Measurements from ENCODE around the gene ZPR1.

Gene ZPR1

GRCh38 chr11:116787786-116788486 lies at the start of gene ZPR1:
Gene ZPR1, minus strand, starts transcription at chr11:116788023. Its CDS starts 33 bp downstream, at chr11:116787990.
- no peak within 1 kb of the TSS; the same call in 1 of the 2 replicates for H3K27ac ChIP-seq (ENCODE audit: extremely low read depth, low read depth, low read length)
- no peaks in the 10 kb centered on the region for H3K4me1 ChIP-seq (ENCODE audit: control insufficient read depth, insufficient read depth, low read length)
- POLR2A ChIA-PET = interaction anchor here (2.0 to 2.6 kb wide), 3 partner anchors 15 to 356 kb away, joined by 6 to 14 read pairs (median 7); partner anchors contain the start of genes BUD13 and PAFAH1B2
- CTCF ChIA-PET = interaction anchor here (0.6 to 3.0 kb wide), 6 partner anchors 16 to 445 kb away, joined by 3 to 16 read pairs (median 5); no protein-coding TSS in a partner anchor
- peak within 1 kb of the TSS; percentile 81 for H3K4me3 ChIP-seq (ENCODE audit: low read depth, low read length)
- peaks cover 0 to 41% of the 10 kb centered on the region in 2 experiments; a peak in 1 of 3 replicates for H3K36me3 ChIP-seq (ENCODE audit: control insufficient read depth in 2 of 2, insufficient read depth in 1 of 2, low read length in 2 of 2)
- no peaks in the 10 kb centered on the region for H3K9me3 ChIP-seq (ENCODE audit: control insufficient read depth, insufficient read depth, low read depth, low read length)
- TF ChIP-seq ZNF112 (tag by site-specific recombination; IDR thresholded peaks at IDR 0.05) (no peak), YY2 (tag by site-specific recombination; IDR thresholded peaks at IDR 0.05) (peak; percentile 61), KLF9 (tag by site-specific recombination; IDR thresholded peaks at IDR 0.05; ENCODE audit: low read depth) (peak; percentile 68; the same call in 1 of the 2 replicates), ZNF341 (tag by site-specific recombination; IDR thresholded peaks at IDR 0.05; ENCODE audit: low read depth) (peak; percentile 28; the same call in 1 of the 2 replicates), ZSCAN30 (tag by site-specific recombination; IDR thresholded peaks at IDR 0.05) (no peak), ZNF324 (tag by site-specific recombination; IDR thresholded peaks at IDR 0.05) (0 out of 2 replicates have a peak, but pooled peaks have one; percentile 30), HOXC10 (CRISPR knock-in tag; IDR thresholded peaks at IDR 0.05) (no peak), ZBTB20 (tag by site-specific recombination; IDR thresholded peaks at IDR 0.05) (peak; percentile 88), ZBTB48 (tag by site-specific recombination; IDR thresholded peaks at IDR 0.05) (peak; percentile 76), ZNF2 (tag by site-specific recombination; IDR thresholded peaks at IDR 0.05) (0 out of 2 replicates have a peak, but pooled peaks have one; percentile 46), YY1 (tag by site-specific recombination; IDR thresholded peaks at IDR 0.05) (peak; percentile 49; the same call in 1 of the 2 replicates), KLF8 (tag by site-specific recombination; IDR thresholded peaks at IDR 0.05) (peak; percentile 68; the same call in 1 of the 2 replicates), ZBTB10 (tag by site-specific recombination; IDR thresholded peaks at IDR 0.05) (peak; percentile 85), SP3 (tag by site-specific recombination; IDR thresholded peaks at IDR 0.05) (peak; percentile 65)
- TF ChIP-seq, protein P1, sequence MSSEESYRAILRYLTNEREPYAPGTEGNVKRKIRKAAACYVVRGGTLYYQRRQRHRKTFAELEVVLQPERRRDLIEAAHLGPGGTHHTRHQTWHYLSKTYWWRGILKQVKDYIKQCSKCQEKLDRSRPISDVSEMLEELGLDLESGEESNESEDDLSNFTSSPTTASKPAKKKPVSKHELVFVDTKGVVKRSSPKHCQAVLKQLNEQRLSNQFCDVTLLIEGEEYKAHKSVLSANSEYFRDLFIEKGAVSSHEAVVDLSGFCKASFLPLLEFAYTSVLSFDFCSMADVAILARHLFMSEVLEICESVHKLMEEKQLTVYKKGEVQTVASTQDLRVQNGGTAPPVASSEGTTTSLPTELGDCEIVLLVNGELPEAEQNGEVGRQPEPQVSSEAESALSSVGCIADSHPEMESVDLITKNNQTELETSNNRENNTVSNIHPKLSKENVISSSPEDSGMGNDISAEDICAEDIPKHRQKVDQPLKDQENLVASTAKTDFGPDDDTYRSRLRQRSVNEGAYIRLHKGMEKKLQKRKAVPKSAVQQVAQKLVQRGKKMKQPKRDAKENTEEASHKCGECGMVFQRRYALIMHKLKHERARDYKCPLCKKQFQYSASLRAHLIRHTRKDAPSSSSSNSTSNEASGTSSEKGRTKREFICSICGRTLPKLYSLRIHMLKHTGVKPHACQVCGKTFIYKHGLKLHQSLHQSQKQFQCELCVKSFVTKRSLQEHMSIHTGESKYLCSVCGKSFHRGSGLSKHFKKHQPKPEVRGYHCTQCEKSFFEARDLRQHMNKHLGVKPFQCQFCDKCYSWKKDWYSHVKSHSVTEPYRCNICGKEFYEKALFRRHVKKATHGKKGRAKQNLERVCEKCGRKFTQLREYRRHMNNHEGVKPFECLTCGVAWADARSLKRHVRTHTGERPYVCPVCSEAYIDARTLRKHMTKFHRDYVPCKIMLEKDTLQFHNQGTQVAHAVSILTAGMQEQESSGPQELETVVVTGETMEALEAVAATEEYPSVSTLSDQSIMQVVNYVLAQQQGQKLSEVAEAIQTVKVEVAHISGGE (tag by site-specific recombination; conservative IDR thresholded peaks at IDR 0.05; ENCODE audit: low read depth) = peak; percentile 70
- TF ChIP-seq, protein P2, sequence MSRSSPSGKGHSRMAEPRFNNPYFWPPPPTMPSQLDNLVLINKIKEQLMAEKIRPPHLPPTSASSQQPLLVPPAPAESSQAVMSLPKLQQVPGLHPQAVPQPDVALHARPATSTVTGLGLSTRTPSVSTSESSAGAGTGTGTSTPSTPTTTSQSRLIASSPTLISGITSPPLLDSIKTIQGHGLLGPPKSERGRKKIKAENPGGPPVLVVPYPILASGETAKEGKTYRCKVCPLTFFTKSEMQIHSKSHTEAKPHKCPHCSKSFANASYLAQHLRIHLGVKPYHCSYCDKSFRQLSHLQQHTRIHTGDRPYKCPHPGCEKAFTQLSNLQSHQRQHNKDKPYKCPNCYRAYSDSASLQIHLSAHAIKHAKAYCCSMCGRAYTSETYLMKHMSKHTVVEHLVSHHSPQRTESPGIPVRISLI (tag by site-specific recombination; IDR thresholded peaks at IDR 0.05) = peak; percentile 72; the same call in 1 of the 2 replicates
- TF ChIP-seq, protein P3, sequence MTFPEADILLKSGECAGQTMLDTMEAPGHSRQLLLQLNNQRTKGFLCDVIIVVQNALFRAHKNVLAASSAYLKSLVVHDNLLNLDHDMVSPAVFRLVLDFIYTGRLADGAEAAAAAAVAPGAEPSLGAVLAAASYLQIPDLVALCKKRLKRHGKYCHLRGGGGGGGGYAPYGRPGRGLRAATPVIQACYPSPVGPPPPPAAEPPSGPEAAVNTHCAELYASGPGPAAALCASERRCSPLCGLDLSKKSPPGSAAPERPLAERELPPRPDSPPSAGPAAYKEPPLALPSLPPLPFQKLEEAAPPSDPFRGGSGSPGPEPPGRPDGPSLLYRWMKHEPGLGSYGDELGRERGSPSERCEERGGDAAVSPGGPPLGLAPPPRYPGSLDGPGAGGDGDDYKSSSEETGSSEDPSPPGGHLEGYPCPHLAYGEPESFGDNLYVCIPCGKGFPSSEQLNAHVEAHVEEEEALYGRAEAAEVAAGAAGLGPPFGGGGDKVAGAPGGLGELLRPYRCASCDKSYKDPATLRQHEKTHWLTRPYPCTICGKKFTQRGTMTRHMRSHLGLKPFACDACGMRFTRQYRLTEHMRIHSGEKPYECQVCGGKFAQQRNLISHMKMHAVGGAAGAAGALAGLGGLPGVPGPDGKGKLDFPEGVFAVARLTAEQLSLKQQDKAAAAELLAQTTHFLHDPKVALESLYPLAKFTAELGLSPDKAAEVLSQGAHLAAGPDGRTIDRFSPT (tag by site-specific recombination; IDR thresholded peaks at IDR 0.05) = no peak
- TF ChIP-seq, protein P4, sequence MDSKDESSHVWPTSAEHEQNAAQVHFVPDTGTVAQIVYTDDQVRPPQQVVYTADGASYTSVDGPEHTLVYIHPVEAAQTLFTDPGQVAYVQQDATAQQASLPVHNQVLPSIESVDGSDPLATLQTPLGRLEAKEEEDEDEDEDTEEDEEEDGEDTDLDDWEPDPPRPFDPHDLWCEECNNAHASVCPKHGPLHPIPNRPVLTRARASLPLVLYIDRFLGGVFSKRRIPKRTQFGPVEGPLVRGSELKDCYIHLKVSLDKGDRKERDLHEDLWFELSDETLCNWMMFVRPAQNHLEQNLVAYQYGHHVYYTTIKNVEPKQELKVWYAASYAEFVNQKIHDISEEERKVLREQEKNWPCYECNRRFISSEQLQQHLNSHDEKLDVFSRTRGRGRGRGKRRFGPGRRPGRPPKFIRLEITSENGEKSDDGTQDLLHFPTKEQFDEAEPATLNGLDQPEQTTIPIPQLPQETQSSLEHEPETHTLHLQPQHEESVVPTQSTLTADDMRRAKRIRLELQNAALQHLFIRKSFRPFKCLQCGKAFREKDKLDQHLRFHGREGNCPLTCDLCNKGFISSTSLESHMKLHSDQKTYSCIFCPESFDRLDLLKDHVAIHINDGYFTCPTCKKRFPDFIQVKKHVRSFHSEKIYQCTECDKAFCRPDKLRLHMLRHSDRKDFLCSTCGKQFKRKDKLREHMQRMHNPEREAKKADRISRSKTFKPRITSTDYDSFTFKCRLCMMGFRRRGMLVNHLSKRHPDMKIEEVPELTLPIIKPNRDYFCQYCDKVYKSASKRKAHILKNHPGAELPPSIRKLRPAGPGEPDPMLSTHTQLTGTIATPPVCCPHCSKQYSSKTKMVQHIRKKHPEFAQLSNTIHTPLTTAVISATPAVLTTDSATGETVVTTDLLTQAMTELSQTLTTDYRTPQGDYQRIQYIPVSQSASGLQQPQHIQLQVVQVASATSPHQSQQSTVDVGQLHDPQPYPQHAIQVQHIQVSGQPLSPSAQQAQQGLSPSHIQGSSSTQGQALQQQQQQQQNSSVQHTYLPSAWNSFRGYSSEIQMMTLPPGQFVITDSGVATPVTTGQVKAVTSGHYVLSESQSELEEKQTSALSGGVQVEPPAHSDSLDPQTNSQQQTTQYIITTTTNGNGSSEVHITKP (tag by site-specific recombination; IDR thresholded peaks at IDR 0.05) = peak; percentile 39; the same call in 1 of the 2 replicates
- TF ChIP-seq, protein P5, sequence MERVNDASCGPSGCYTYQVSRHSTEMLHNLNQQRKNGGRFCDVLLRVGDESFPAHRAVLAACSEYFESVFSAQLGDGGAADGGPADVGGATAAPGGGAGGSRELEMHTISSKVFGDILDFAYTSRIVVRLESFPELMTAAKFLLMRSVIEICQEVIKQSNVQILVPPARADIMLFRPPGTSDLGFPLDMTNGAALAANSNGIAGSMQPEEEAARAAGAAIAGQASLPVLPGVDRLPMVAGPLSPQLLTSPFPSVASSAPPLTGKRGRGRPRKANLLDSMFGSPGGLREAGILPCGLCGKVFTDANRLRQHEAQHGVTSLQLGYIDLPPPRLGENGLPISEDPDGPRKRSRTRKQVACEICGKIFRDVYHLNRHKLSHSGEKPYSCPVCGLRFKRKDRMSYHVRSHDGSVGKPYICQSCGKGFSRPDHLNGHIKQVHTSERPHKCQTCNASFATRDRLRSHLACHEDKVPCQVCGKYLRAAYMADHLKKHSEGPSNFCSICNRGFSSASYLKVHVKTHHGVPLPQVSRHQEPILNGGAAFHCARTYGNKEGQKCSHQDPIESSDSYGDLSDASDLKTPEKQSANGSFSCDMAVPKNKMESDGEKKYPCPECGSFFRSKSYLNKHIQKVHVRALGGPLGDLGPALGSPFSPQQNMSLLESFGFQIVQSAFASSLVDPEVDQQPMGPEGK (tag by site-specific recombination; IDR thresholded peaks at IDR 0.05) = peak; percentile 67
